GM10847 (cell line): ENCODE measurements around the gene HDAC9.

Experiments
- POLR2A ChIP-seq: IDR thresholded peaks from 2 replicates; pipeline ENCODE4 v1.6.1; 2011; ENCODE audit not compliant: insufficient read length; ENCODE audit errors: extremely low read depth

The HDAC9 gene

GRCh38 chr7:19020062-19020461 lies 524.5 kb downstream of the HDAC9 start:
- TF ChIP-seq POLR2A = no peak

- TF ChIP-seq POLR2A = no peak
Observed at GRCh38 chr7:19020711-19021110, 525.2 kb downstream of the HDAC9 start.

GRCh38 chr7:19023477-19023876 lies 527.9 kb downstream of the HDAC9 start:
- no peak for TF ChIP-seq POLR2A

GRCh38 chr7:19024261-19024660 lies 528.7 kb downstream of the HDAC9 start:
- TF ChIP-seq POLR2A = no peak

- no peak for TF ChIP-seq POLR2A
Observed at GRCh38 chr7:19026888-19027287, 531.3 kb downstream of the HDAC9 start.

- TF ChIP-seq POLR2A = no peak
Observed at GRCh38 chr7:19030281-19030680, 534.7 kb downstream of the HDAC9 start.

GRCh38 chr7:19051767-19052375 lies 556.3 kb downstream of the HDAC9 start:
- TF ChIP-seq POLR2A = no peak
